Ovary (tissue), 9 donors: ENCODE data around the gene MAST3. TPM values are rescaled to one million over a fixed set of nuclear protein-coding genes. Genes with fewer than 3 reads are reported as not detected.
A peak's percentile ranks its signal among the peaks of the same experiment; 100 is the strongest.

ENCODE experiments used
- DNase-seq, 5 donors: peaks; one replicate each; pipeline ENCODE4 v3.0.0-alpha.2; 2019 to 2020
- H3K27ac ChIP-seq, 2 donors: fragments of 200-600 bp; one replicate each; pipeline versions ENCODE4 v1.5.1 to v1.8.0; 2019 to 2022
- H3K27me3 ChIP-seq: fragments of 200-600 bp; one replicate; pipeline ENCODE4 v1.8.0; 2022
- H3K36me3 ChIP-seq: fragments of 200-600 bp; sonication (generic); one replicate; pipeline ENCODE4 v1.5.1; 2019
- H3K4me1 ChIP-seq: one replicate; pipeline ENCODE4 v1.8.1; 2013; ENCODE audit warnings: mild to moderate bottlenecking, moderate library complexity; ENCODE audit not compliant: insufficient read depth
- H3K4me3 ChIP-seq: fragments of 200-600 bp; sonication (generic); one replicate; pipeline ENCODE4 v1.5.1; 2017
- H3K9me3 ChIP-seq, 2 donors: fragments of 200-600 bp in 1 of 2; sonication (generic) in 1 of 2; one replicate each; pipeline versions ENCODE4 v1.5.1 to v1.8.1; 2013 to 2019; ENCODE audit warnings: mild to moderate bottlenecking in 1 of 2, moderate library complexity in 1 of 2
- EP300 ChIP-seq: sonication (generic); formaldehyde crosslinking; IDR thresholded peaks from one replicate; pipeline ENCODE4 v1.6.1; 2017; ENCODE audit warnings: antibody characterized with exemption
- POLR2A ChIP-seq: fragments of 450-650 bp; IDR thresholded peaks from one replicate; pipeline ENCODE4 v1.6.1; 2017; ENCODE audit warnings: antibody characterized with exemption, mild to moderate bottlenecking, moderate library complexity
- WGBS, 3 donors: extraction: QIAGEN DNeasy Blood & Tissue Kit in 1 of 3; methylation state at CpG; one replicate each; pipeline versions ENCODE4 v1.1.5 to v1.1.7; 2013 to 2017; 5-methylcytosine and 5-hydroxymethylcytosine counted together
- intact Hi-C, 4 donors: fragments of 100-400 bp; cut with DNase I; formaldehyde crosslinking; loops; one replicate each; pipeline versions ENCODE4 v1.11.0 to v1.15.1; 2022 to 2023
- polyA plus RNA-seq, 2 donors: library from polyadenylated mRNA; stranded (reverse); fragments of 200-250 nt in 1 of 2; fragments of 350-450 nt in 1 of 2; fragmentation: Illumina TruSeq in 1 of 2; extraction: RNeasy Lipid Tissue Mini Kit (QIAGEN cat#74804) in 1 of 2; gene quantifications; one replicate each; pipeline ENCODE4 v1.2.3, GENCODE V29; 2013 to 2014
- total RNA-seq, 7 donors: library from RNA; depleted of rRNA in 2 of 7; stranded (reverse); fragments of >200 nt in 2 of 7; fragmentation: NEBNext Ultra II Directional in 3 of 7; extraction: Animal tissue kit (Norgen Biotek cat#: 25700) in 3 of 7; gene quantifications; one replicate each; pipeline versions ENCODE4 v1.1.0 to v1.2.4, GENCODE V29; 2016 to 2023
- TF ChIP-seq, protein P1 (sequence below), 3 donors: fragments of 450-650 bp in 2 of 3; fragments of 200-600 bp in 1 of 3; IDR thresholded peaks; one replicate each; pipeline versions ENCODE4 v1.5.1 to v1.8.0; 2016 to 2022; ENCODE audit warnings: antibody characterized with exemption in 3 of 3, mild to moderate bottlenecking in 1 of 3
- donor health status: DM: no; HTN: no; CAD: no; lungs with moderate emphysema.
- donor health status: DM: no; HTN: no; CAD: no.
- donor health status: Bipolar disorder and iron deficiency.
- donor health status: DM: yes; HTN: yes; CAD: no.
- donor health status: DM: no; HTN: no; CAD: no.
- donor health status: DM: yes; HTN: yes; CAD: no.

MAST3 gene
- total and polyA plus RNA-seq, 9 donors: 2.4 to 12.2 (median 9.9) TPM

DNA sequence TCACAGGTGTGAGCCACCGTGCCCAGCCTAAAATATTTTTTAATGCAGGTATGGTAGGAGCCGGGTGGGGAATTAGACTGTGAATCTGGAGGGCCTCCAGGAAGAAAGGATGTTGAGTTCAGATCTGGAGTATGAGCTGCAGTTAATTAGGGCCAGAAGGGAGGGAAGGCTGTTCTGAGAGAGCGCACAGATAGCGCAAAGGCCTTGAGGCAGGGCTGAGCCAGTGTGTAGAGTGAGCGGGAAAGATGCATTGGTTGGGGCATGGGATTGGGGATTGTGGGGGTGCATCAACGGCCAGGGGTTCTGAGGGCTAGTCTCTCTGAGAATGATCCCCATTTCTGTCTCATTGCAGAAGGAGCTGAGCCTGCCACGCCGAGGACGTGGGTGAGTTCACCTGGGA, 9.7 kb downstream of the MAST3 start:
- intact Hi-C loops: no loop called here
- H3K9me3 ChIP-seq: no peaks in the 10 kb centered on the region
- no peak overlapping the region for H3K4me3 ChIP-seq
- no peak for TF ChIP-seq POLR2A
- no peak for TF ChIP-seq EP300
- TF ChIP-seq, protein P1, sequence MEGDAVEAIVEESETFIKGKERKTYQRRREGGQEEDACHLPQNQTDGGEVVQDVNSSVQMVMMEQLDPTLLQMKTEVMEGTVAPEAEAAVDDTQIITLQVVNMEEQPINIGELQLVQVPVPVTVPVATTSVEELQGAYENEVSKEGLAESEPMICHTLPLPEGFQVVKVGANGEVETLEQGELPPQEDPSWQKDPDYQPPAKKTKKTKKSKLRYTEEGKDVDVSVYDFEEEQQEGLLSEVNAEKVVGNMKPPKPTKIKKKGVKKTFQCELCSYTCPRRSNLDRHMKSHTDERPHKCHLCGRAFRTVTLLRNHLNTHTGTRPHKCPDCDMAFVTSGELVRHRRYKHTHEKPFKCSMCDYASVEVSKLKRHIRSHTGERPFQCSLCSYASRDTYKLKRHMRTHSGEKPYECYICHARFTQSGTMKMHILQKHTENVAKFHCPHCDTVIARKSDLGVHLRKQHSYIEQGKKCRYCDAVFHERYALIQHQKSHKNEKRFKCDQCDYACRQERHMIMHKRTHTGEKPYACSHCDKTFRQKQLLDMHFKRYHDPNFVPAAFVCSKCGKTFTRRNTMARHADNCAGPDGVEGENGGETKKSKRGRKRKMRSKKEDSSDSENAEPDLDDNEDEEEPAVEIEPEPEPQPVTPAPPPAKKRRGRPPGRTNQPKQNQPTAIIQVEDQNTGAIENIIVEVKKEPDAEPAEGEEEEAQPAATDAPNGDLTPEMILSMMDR (IDR thresholded peaks at IDR 0.05): no peak
- 88 to 93% (median 93%) methylated on average over 9 of the region's 9 CpGs for WGBS, 3 donors
- no peaks in the 10 kb centered on the region for H3K27me3 ChIP-seq
- peaks cover 9% of the 10 kb centered on the region for H3K4me1 ChIP-seq
- H3K27ac ChIP-seq: no peak overlapping the region
- no peak for DNase-seq
- H3K36me3 ChIP-seq: no peaks in the 10 kb centered on the region

DNA sequence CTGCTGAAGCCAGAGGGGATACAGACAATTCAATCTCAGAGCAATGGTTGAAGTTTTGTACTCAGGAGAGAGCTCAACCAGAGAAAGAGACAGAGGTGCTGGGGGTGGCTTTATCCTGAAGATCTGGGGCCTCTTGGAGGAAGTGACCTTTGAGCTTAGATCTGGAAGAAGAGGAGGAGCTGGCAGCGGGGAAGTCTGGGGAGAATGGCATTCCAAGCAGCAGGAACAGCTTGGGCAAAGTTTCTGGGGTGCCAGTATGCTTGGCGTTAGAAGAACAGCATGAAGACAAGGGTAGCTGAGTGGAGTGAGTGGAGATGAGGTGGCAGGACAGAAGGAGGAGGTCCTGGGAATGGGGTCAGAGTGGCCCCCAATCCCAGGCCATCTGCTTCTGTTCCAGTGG, 11.3 kb downstream of the MAST3 start:
- 84 to 90% (median 88%) methylated on average over 2 of the region's 2 CpGs for WGBS, 3 donors
- intact Hi-C loops: no loop called here
- DNase-seq: no peak
- TF ChIP-seq EP300 (no peak), POLR2A (no peak)
- TF ChIP-seq, protein P1 (IDR thresholded peaks at IDR 0.05): no peak
- Histone ChIP-seq H3K4me1 (peaks cover 7% of the 10 kb centered on the region), H3K36me3 (no peaks in the 10 kb centered on the region), H3K9me3 (no peaks in the 10 kb centered on the region), H3K27ac (no peak overlapping the region), H3K27me3 (no peaks in the 10 kb centered on the region), H3K4me3 (no peak overlapping the region)

DNA sequence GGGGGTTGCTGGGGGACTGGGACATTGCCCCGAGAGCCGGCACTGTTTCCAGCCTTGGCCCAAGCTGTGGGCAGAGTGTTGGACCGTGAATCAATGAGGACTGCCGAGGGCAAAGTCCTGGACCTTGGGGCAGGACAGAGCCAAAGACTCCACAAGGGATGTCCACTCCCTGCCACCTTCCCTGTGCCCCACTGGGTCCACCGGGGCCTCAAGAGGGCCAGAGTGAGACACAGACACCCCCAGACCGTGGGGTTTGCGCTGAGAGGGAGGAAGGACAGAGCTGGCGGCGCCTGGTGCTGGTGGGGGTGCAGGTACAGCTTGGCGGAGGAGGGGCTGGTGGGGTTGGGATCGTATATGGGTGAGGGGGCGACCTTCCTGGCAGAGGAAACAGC, 11.8 kb downstream of the MAST3 start:
- intact Hi-C loops: no loop called here
- DNase-seq: no peak
- Histone ChIP-seq H3K36me3 (no peaks in the 10 kb centered on the region), H3K9me3 (no peaks in the 10 kb centered on the region), H3K27ac (no peak overlapping the region), H3K27me3 (no peaks in the 10 kb centered on the region), H3K4me3 (peak overlapping the region; percentile 42), H3K4me1 (peaks cover 4% of the 10 kb centered on the region)
- WGBS, 3 donors: 67 to 73% (median 71%) methylated on average over 12 of the region's 12 CpGs
- no peak for TF ChIP-seq POLR2A
- TF ChIP-seq, protein P1 (IDR thresholded peaks at IDR 0.05): no peak
- TF ChIP-seq EP300: no peak

DNA sequence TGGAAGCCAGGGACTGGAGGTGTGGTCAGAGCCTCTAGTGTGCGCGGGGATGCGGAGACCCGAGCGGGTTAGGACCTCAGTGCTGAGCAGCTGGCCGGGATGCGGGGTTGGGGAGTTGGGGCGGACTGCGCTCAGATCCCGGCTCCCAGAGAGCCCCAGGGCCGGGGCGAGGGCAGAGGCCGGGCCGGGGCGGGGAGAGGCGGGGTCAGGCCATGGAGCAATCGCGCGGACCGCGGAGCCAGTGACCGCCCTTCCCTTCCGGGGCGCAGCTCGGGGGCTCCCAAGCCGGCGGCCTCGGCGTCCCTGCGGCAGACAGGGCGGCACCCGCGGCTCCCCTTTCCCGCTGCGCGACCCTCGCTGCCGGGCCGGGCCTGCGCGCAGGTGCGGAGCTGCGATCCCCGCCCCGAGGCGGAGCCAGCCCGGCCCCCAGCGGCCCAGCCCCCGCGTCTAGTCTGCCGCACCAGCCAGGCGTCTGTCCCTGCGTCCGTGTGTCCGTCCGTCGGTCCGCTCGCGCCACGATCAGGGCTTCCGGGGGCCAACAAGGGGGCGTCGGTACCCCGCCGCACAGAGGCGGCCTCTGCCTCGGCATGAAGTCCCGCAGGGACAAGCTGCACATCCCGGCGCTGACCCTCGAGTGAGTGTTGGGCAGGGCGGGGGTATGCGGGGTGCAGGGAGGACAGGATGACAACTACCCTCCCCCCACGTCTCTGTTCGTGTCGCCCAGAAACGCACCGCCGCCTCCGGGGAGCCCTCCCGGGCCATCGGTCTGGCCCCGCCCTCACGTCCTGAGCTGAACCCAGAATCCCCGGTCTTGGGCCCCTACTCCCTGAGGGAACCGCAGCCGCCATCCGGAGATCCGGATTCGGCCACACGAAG, 12.4 kb downstream of the MAST3 start:
- WGBS, 3 donors: 2 to 6% (median 3%) methylated on average over 56 to 92 of the region's 92 CpGs
- TF ChIP-seq, protein P1 (IDR thresholded peaks at IDR 0.05): no peak
- TF ChIP-seq EP300 (no peak), POLR2A (no peak)
- peak overlapping the region; percentile 42 for H3K4me3 ChIP-seq
- H3K9me3 ChIP-seq: no peaks in the 10 kb centered on the region
- H3K27me3 ChIP-seq: no peaks in the 10 kb centered on the region
- H3K4me1 ChIP-seq: peaks cover 3% of the 10 kb centered on the region
- intact Hi-C loops: loop anchor here in 3 of 4 donors (5.0 to 10.0 kb wide), 5 partner anchors 42 to 225 kb away; partner anchors contain the start of gene PIK3R2 (in 1 of the 3)
- DNase-seq: peak in 3 of 5 donors; percentile 37 to 66 (median 55)
- no peaks in the 10 kb centered on the region for H3K36me3 ChIP-seq
- no peak overlapping the region for H3K27ac ChIP-seq
